HG03280 (cell line): Measurements from ENCODE around the gene FLT1.

Experiments used
- ATAC-seq: cut with Tn5 transposase; IDR thresholded peaks from one replicate; pipeline ENCODE4 v1.9.1; 2021; ENCODE audit warnings: mild to moderate bottlenecking, moderate library complexity; ENCODE audit not compliant: unreplicated experiment

Gene FLT1

GRCh38 chr13:28488376-28489005, 6.4 kb downstream of the FLT1 start:
- no peak for ATAC-seq

DNA sequence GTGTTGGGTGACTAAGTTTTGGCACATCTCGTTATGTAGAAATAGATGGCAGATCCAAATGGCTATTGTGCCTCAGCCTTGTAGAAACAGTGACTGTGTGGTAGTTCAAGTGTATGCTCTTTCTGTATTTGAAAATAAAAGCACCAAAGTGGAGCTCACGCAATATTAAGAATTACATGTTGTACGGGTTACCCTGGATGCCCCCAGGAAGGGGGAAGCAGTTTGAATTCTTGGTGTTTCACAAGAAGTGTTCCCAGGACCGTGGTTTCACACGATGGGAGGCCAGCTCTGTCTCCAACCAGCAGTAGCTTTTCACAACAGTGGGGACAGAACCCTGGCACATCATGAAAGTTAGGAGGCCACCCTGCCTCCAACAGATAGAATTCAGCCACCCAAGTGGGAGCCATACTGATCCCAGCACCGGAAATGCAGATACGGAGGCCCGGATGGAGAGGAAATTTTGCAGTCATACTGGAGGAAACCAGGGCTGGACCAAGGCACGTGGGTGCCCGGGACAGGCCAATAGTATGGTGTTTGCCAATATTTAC, 8.9 kb downstream of the FLT1 start:
- ATAC-seq: no peak

- ATAC-seq: no peak
Observed at GRCh38 chr13:28485551-28485950, 9.4 kb downstream of the FLT1 start.

DNA sequence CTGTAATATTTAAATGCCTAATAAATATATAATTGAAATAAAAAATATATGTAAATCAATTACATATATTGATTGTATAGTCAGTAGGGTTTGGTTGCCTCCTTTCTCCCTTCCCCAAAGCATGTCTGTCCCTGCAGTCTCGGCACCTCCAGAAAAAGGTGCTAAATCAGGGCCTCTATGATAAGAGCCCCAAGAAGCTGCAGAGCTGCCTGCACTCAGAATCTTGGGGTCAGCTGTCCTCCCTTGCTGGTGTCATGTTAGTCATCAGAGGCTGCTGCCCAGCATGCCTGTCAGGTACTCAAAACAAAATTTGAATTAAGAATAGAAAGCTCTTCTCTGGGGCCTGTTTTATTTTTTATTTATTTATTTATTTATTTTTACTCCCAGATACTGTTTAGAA, 9.8 kb downstream of the FLT1 start:
- ATAC-seq: no peak

GRCh38 chr13:28483313-28483931, 11.5 kb downstream of the FLT1 start:
- no peak for ATAC-seq

DNA sequence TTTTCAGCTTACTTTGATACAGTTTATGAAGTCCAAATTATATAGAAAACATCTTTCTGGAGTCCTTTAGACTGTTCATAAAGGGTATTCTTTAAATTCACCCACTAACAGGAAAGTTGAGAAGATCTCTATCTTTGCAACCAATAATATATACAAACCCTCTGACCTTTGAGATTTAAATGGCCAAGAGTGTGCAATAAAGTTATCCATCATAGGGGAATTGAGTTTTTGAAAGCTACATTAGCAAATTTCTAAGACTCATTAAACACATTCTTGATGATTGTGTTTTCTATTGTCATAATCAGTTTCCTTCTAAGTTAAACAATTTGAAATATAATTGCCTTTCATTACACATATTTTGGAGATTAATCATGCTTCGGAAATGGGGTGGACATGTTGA, 15.9 kb downstream of the FLT1 start:
- ATAC-seq: no peak

DNA sequence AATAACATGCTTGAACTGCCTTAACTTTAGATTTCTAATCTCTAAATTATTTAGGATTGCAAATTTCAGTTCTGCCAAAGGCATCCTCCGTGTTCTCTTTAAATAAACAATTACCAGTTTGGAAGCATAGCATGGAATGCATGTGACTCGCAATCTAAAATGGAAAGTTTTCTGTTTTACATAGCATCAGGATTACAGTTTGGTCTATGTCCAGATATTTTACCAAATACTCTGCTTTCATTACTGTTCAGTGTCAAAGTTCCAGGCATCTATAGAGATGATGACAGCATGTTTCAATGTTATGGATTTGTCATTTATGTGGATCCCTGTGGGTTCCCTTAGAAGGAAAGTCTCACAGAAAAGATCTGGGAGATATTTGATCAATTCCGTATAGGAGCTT, 16.8 kb downstream of the FLT1 start:
- ATAC-seq: no peak

DNA sequence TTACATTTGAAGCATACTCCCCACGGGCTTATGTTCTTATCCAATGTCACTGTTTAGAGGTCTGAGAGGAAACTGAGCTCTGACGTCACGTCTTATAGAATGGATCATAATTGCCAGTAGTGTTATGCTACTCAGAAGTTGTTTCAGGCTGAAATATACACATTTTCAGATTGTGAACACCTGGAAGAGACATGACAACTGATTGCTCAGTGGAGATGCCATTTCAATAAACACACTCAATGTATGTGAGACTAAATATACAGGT, 17.3 kb downstream of the FLT1 start:
- ATAC-seq: no peak

DNA sequence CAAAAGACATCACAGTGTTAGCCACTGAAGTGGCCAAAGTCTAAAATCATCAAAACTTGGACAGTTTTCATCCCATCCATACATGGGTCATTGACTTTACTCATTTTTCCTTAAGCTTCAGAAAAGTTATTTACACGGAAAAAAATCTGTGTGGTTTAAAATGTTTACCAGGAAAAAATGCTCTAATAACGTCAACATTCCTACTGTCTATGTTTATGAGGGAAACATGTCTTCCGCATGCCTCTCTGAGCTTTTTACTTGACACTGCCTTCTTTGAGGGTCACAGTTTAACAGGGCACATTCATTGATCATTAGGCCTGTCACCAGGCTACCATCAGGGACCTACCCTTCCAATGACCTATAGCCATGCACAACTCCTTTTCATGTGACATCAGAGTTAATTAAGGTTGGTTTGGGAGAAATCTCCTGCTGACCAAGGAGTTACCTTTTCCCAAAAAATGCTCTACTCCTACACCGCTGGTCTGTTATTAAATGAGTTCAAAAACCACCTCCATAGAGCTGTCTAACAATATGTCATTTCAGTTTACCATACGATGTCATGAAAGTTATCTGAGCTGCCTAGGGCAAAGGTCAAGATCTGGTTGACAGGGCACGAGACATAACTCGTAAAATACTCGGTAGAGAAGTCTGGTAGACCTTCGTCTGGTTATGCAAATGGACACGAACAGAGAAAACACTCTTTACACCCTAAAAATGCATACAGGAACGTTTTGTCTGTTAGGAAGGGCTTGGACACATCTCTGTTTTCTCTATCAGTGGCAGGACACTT, 17.8 kb downstream of the FLT1 start:
- ATAC-seq: no peak

GRCh38 chr13:28475916-28476725, 18.8 kb downstream of the FLT1 start:
- ATAC-seq: no peak

- no peak for ATAC-seq
Observed at GRCh38 chr13:28474491-28475134, 20.3 kb downstream of the FLT1 start.

DNA sequence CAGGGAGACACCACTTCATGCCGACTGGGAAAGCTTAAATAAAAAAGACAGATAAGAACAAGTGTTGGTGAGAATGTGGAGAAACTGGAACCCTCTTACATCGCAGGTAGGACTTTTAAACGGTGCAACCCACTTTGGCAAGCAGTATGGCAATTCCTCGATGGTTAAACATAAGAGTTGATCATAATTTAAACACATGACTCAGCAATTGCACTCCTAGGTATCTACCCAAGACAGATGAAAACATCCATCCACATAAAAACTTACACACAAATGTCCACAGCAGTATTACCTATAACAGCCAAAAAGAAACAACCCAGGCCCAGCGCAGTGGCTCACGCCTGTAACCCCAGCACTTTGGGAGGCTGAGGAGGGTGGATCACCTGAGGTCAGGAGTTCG, 21.9 kb downstream of the FLT1 start:
- ATAC-seq: no peak

- ATAC-seq: no peak
Observed at GRCh38 chr13:28471421-28471820, 23.5 kb downstream of the FLT1 start.

DNA sequence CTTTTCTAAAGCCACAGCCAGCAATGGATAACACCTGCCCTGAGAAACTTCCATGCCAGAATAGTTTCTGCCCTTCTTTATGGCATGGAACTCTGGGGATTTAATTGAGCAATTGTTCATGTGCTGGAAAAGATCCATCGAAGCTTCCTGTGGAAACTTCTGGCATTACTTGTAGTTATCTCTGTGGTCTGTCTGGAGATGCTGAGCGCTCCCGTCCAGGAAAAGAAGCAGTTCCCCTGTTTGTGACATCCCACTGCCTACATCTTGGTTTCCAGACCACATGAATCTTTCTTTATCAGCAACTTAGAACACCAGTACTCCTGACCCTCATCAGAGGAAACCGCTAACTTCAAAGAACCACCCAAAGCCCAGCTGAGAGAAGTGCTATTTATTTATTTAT, 24.6 kb downstream of the FLT1 start:
- no peak for ATAC-seq

DNA sequence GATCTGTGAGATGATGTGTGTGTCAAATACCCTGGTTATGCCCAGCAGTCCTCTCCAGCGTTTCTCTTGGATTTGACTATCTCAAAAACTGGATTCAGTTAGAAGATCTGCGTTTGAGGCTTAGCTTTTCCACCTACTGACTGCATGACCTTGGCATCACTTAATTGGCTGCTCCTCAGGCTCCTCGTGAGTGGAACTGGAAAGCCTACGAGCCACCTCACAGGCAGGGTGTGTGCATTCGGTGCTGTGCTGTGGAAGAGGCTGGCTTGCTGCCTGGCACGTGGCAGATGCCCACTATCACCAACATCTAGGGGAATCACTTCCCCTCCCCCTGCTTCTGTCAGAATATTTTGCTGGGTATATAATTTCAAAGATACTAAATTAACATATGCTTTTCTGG, 25.6 kb downstream of the FLT1 start:
- no peak for ATAC-seq

GRCh38 chr13:28468023-28468915, 26.7 kb downstream of the FLT1 start:
- ATAC-seq: no peak

DNA sequence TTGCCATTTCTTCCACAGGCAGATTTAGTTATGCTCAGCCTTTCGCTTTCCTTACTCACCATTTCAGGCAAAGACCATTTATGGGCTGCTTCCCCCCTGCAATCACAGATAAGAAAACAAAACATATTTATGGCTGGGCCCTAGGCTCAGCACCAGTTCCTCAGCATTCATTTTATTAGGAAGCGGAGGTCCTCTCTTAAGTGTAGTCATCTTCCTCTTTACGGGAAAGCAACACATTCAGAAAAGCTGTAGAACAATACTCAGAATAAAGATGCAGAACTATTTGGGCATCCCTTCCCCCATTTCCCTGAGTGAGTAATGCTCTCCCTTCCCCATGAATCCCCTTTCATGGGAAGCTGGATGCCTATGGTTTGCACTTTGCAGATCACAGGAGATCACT, 27.9 kb downstream of the FLT1 start:
- no peak for ATAC-seq

- no peak for ATAC-seq
Observed at GRCh38 chr13:28466151-28466550, 28.8 kb downstream of the FLT1 start.

DNA sequence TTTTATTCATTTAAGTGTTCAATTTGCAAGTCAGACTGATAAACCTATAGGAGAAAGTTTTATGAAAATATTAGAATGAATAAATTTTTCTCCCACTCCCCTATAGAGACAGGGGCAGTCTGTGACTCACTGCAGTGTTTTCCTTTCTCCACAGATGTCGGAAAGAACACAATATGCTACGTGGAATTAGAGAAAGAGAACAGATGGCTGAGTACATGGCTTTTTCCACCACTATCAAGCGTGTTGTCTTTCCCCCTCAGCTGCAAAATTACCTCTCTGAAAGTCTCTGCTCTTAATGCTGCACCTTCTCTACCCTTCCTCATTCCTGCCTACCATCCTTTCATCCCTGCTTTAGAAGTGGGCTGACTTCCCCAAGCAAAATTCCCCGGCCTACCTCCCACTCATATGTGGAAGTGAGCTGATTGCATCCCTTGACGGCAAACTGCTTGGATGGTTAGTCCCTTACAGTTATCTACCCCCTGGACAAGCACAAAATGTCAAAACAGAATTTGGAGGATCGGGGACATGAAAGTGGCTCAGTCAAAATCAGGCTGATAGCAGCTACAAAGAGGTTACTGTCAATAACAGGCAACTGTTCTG, 30.0 kb downstream of the FLT1 start:
- ATAC-seq: no peak

- no peak for ATAC-seq
Observed at GRCh38 chr13:28463481-28463880, 31.4 kb downstream of the FLT1 start.
